Activated CD4-positive, alpha-beta T cell treated with anti-CD3 and anti-CD28 coated beads, Interleukin-2, amount 10 ng/mL, durations not matched to agents 7 days and 5 days (primary cell): ENCODE measurements around the gene ASCC1. TPM values are rescaled to one million over a fixed set of nuclear protein-coding genes. Genes with fewer than 3 reads are reported as not detected.

ENCODE experiments used
- CTCF ChIA-PET: fragments of 350-600 bp; sonication (Branson Sonifier 250); formaldehyde crosslinking; loops from one replicate; lab custom pipeline; 2021; ENCODE audit warnings: antibody characterized with exemption; lab: Charles Lee
- POLR2A ChIA-PET: fragments of 350-600 bp; sonication (Branson Sonifier 250); formaldehyde crosslinking; loops from one replicate; lab custom pipeline; 2021; ENCODE audit warnings: antibody characterized with exemption; lab: Charles Lee
- DNase-seq: peaks from one replicate; pipeline ENCODE4 v3.0.0-alpha.2; 2020
- H3K27ac Mint-ChIP-seq: one replicate; pipeline ENCODE4 v1.8.0; 2021; ENCODE audit warnings: mild to moderate bottlenecking, moderate library complexity, mixed read lengths
- H3K27me3 Mint-ChIP-seq: one replicate; pipeline ENCODE4 v1.8.0; 2021; ENCODE audit warnings: mixed read lengths
- H3K36me3 Mint-ChIP-seq: one replicate; pipeline ENCODE4 v1.8.0; 2021; ENCODE audit warnings: low read depth, mixed read lengths
- H3K4me1 Mint-ChIP-seq: one replicate; pipeline ENCODE4 v1.8.0; 2021; ENCODE audit warnings: mixed read lengths
- H3K4me3 Mint-ChIP-seq: one replicate; pipeline ENCODE4 v1.8.0; 2021; ENCODE audit warnings: mild to moderate bottlenecking, moderate library complexity, mixed read lengths
- H3K9me3 Mint-ChIP-seq: one replicate; pipeline ENCODE4 v1.8.0; 2021; ENCODE audit warnings: mixed read lengths
- total RNA-seq, 2 experiments: library from RNA; stranded (reverse); gene quantifications; one replicate each; pipeline ENCODE4 v1.2.3, GENCODE V29; 2021

Gene ASCC1
- total RNA-seq, 2 experiments from 2014 or later: 24.8 to 35.6 TPM

DNA sequence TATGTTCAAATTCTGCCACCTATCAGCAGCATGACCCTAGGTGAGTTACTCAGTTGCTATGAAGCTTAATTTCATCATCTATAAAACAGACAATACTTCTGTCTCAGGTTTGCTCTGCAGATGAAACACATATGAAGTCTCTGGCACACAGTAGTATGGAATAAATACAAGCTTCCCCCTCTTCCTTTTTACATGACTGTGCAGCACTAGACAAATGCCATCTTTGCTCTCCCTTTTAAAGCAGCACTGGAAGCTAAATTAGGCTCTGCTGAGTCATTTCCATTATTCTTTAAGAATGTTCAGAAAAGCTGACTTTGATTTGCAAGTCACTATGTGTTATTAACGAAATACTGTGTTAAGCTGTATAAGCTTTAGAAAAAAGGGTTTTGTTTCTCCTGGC, 40.9 kb downstream of the ASCC1 start:
- Mint-ChIP-seq H3K27me3 (no peaks in the 10 kb centered on the region), H3K4me3 (no peak overlapping the region), H3K27ac (no peak overlapping the region), H3K4me1 (peaks cover 12% of the 10 kb centered on the region), H3K36me3 (peaks cover 18% of the 10 kb centered on the region), H3K9me3 (no peaks in the 10 kb centered on the region)
- CTCF ChIA-PET: interaction anchor here (0.7 to 1.7 kb wide), 4 partner anchors 8 to 36 kb away, joined by 4 to 5 read pairs (median 4); no protein-coding TSS in a partner anchor
- DNase-seq: no peak
- POLR2A ChIA-PET: no interaction called here

DNA sequence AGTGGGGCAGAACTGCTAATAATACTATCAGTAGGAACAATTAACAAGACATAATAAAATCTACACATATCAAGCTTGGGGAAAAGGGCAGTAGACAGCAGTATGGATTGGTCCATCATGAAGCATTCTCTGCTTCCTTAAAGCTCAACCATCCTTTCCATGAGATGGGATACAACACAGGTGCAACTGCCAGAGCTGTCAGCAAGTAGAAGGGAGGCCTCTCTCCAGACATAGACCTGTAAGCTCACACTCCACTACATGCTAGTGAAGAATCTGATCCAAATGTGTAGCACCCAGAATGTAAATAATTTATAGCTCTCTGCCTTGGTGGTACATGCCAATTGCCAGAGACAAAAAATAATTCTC, 41.8 kb downstream of the ASCC1 start:
- H3K9me3 Mint-ChIP-seq: no peaks in the 10 kb centered on the region
- H3K36me3 Mint-ChIP-seq: peaks cover 19% of the 10 kb centered on the region
- POLR2A ChIA-PET: no interaction called here
- CTCF ChIA-PET: interaction anchor here (0.6 to 1.7 kb wide), 9 partner anchors 9 to 118 kb away, joined by 3 to 7 read pairs (median 4); no protein-coding TSS in a partner anchor
- H3K4me3 Mint-ChIP-seq: no peak overlapping the region
- H3K27ac Mint-ChIP-seq: no peak overlapping the region
- no peak for DNase-seq
- H3K27me3 Mint-ChIP-seq: no peaks in the 10 kb centered on the region
- peaks cover 12% of the 10 kb centered on the region for H3K4me1 Mint-ChIP-seq

DNA sequence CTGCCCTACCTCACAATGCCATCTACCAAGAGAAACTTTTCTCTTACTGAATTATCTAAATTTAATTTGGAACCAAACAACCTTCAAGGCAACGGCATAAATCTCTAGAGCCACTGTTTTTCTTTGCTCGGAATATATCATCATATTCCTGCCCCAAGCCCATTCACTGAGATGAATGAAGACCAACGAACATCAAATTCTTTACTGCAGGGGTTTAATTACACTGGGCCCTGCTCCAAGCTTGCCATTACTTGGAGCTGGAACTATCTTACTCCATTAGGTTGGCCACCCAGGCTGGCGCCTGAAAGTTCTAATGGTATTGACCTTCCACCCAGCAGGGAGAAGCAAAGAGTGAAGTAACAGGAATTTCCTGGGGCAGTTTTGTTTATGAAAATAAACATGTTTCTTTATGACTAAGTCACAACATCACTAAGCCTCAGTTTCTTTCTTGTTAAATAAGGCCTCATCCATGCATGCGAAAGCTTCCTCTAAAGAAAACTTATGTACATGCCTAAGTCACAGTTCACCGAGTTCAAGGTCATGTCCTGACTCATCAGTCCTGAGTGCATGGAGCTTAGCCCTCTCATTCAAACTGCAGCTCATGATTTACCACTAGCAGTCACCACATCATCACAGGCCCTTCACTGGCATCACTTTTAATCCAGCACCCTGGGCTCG, 42.3 kb downstream of the ASCC1 start:
- ChIA-PET CTCF (interaction anchor here (0.6 to 1.7 kb wide), 9 partner anchors 8 to 486 kb away, joined by 3 to 7 read pairs (median 4); no protein-coding TSS in a partner anchor), POLR2A (no interaction called here)
- Mint-ChIP-seq H3K4me3 (no peak overlapping the region), H3K4me1 (peaks cover 12% of the 10 kb centered on the region), H3K27ac (no peak overlapping the region), H3K36me3 (peaks cover 15% of the 10 kb centered on the region), H3K9me3 (no peaks in the 10 kb centered on the region), H3K27me3 (no peaks in the 10 kb centered on the region)
- no peak for DNase-seq

DNA sequence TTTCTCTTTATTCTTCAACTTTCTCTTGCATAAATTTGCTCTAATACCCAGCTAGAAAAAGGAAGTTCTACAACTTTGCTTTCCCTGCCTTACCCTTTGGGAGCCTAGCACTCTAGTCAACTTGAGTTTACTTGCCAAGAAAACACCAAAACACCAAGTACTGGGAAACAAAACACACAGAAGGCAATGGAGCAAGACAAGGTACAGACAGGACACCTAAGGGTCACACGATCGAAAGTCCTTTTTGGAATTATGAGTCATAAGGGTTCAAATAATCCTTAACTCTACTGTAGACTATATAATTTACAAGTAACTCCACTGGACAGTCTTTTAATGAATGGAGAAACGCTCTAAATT, 42.8 kb downstream of the ASCC1 start:
- no peak overlapping the region for H3K27ac Mint-ChIP-seq
- H3K4me3 Mint-ChIP-seq: no peak overlapping the region
- H3K9me3 Mint-ChIP-seq: no peaks in the 10 kb centered on the region
- H3K4me1 Mint-ChIP-seq: peaks cover 12% of the 10 kb centered on the region
- no peak for DNase-seq
- POLR2A ChIA-PET: no interaction called here
- CTCF ChIA-PET: interaction anchor here (1.3 kb wide), 1 partner anchor 17 kb away, joined by 4 read pairs; no protein-coding TSS in a partner anchor
- peaks cover 13% of the 10 kb centered on the region for H3K36me3 Mint-ChIP-seq
- H3K27me3 Mint-ChIP-seq: no peaks in the 10 kb centered on the region

DNA sequence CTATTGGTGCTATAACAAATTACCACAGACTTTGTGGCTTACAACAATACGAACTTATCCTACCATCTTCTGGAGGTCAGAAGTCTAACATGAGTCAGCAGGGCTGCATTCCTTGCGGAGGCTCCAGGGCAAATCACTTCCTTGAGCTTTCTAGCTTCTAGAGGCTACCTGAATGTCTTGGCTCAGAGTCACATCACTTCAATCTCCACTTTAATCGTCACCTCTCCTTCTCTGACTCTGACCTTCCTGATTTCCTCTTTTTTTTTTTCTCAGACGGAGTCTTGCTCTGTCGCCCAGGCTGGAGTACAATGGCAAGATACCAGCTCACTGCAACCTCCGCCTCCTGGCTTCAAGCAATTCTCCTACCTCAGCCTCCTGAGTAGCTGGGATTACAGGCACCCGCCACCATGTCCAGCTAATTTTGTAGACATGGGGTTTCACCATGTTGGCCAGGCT, 44.9 kb downstream of the ASCC1 start:
- Mint-ChIP-seq H3K4me3 (no peak overlapping the region), H3K36me3 (peaks cover 9% of the 10 kb centered on the region), H3K27ac (no peak overlapping the region), H3K27me3 (no peaks in the 10 kb centered on the region), H3K9me3 (no peaks in the 10 kb centered on the region), H3K4me1 (peaks cover 12% of the 10 kb centered on the region)
- no peak for DNase-seq
- POLR2A ChIA-PET: interaction anchor here (0.6 kb wide), 1 partner anchor 90 kb away, joined by 3 read pairs; no protein-coding TSS in a partner anchor
- CTCF ChIA-PET: no interaction called here

DNA sequence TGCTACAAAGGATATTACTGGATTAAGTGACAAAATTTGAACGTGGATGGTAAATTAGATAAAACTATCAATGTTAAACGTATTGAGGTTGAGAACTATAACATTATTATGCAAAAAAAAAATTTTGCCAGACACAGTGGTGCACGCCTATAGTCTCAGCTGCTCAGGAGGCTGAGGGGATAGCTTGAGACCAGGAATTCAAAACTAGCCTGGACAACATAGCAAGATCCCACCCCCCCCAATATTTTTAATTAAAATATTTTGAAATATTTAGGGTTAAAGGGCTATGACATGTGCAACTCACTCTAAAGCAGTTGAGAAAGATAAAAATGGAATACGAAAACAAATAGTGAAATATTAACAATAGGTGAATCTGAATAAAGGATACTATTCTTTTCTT, 45.3 kb downstream of the ASCC1 start:
- CTCF ChIA-PET: no interaction called here
- H3K4me1 Mint-ChIP-seq: peaks cover 12% of the 10 kb centered on the region
- peaks cover 9% of the 10 kb centered on the region for H3K36me3 Mint-ChIP-seq

DNA sequence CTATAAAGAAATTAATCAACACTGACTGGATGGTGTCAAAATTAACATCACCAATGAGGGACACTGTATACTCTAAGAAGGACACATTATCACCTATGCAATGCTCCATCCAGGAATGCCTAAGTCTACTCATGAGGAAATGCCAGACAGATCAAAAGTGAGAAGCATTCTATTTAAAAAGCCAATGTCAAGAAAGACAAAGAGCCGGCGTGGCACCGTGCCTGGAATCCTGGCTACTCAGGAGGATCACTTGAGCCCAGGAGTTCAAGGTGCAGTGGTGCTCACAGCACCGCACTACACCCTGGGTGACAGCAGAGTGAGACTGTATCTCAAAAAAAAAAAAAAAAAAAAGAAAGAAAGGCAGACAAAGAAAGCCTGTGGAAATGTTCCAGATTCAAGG, 45.8 kb downstream of the ASCC1 start:
- Mint-ChIP-seq H3K4me1 (peaks cover 15% of the 10 kb centered on the region), H3K4me3 (no peak overlapping the region), H3K9me3 (no peaks in the 10 kb centered on the region), H3K27ac (no peak overlapping the region), H3K27me3 (no peaks in the 10 kb centered on the region), H3K36me3 (peaks cover 9% of the 10 kb centered on the region)
- ChIA-PET CTCF (no interaction called here), POLR2A (no interaction called here)
- no peak for DNase-seq

More for the DNA sequence above, 45.3 kb downstream of the ASCC1 start:
- Mint-ChIP-seq H3K27ac (no peak overlapping the region), H3K9me3 (no peaks in the 10 kb centered on the region), H3K27me3 (no peaks in the 10 kb centered on the region), H3K4me3 (no peak overlapping the region)
- no peak for DNase-seq
- POLR2A ChIA-PET: no interaction called here

DNA sequence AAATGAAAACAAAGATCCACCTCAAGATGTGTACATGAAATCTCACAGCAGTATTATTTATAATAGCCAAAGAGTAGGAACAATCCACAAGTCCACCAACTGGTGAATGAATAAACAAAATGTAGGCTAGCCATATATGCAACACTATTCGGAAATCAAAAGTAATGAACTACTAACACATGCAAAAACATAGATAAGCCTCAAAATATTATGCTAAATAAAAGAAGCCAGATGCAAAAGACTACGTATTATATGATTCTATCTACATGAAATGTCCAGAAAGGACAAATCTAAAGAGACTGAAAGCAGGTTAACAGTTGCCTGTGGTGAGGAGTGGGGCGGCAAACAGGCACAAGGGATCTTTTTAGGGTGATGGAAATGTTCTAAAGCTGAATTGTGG, 49.0 kb downstream of the ASCC1 start:
- no peaks in the 10 kb centered on the region for H3K27me3 Mint-ChIP-seq
- H3K4me1 Mint-ChIP-seq: peaks cover 17% of the 10 kb centered on the region
- peaks cover 11% of the 10 kb centered on the region for H3K36me3 Mint-ChIP-seq
- H3K27ac Mint-ChIP-seq: no peak overlapping the region
- no peak overlapping the region for H3K4me3 Mint-ChIP-seq
- ChIA-PET CTCF (interaction anchor here (0.6 to 1.0 kb wide), 5 partner anchors 9 to 897 kb away, joined by 3 to 5 read pairs (median 3); no protein-coding TSS in a partner anchor), POLR2A (interaction anchor here (0.6 kb wide), 1 partner anchor 99 kb away, joined by 3 read pairs; no protein-coding TSS in a partner anchor)
- no peak for DNase-seq
- no peaks in the 10 kb centered on the region for H3K9me3 Mint-ChIP-seq

DNA sequence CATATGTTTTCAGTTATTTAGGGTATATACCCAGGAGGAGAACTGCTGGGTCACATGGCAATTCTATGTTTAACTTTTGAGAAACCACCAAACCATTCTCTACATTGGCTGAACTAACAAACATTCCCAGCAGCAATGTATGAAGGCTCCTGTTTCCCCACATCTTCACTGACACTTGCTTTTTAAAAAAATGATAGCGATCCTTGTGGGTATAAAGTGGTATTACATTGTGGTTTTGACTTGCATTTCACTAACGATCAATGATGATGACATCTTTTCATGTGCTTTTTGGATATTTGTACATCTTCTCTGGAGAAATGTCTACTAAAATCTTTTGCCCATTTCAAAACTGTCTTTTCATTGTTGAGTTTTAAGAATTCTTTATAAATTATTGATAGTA, 51.5 kb downstream of the ASCC1 start:
- no peak for DNase-seq
- POLR2A ChIA-PET: no interaction called here

DNA sequence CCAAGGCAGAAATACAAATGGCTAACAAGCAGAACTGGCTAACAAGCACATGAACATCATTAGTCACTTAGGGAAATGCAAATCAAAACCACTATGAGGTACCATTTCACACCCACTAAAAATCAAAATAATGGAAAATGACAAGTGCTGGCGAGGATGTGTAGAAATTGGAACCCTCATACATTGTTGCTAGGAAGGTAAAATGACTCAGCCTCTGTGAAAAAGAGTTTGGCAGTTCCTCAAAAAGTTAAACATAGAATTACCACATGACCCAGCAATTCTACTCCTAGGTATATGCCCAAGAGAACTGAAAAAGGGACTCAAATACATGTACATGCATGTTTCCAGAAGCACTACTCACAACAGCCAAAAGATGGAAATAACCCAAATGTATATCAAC, 53.1 kb downstream of the ASCC1 start:
- H3K4me3 Mint-ChIP-seq: no peak overlapping the region
- H3K27ac Mint-ChIP-seq: no peak overlapping the region

More for the DNA sequence above, 51.5 kb downstream of the ASCC1 start:
- H3K4me1 Mint-ChIP-seq: peaks cover 12% of the 10 kb centered on the region
- H3K27me3 Mint-ChIP-seq: no peaks in the 10 kb centered on the region
- CTCF ChIA-PET: interaction anchor here (1.1 kb wide), 1 partner anchor 11 kb away, joined by 4 read pairs; no protein-coding TSS in a partner anchor
- H3K4me3 Mint-ChIP-seq: no peak overlapping the region
- H3K27ac Mint-ChIP-seq: no peak overlapping the region
- H3K9me3 Mint-ChIP-seq: no peaks in the 10 kb centered on the region
- H3K36me3 Mint-ChIP-seq: peaks cover 19% of the 10 kb centered on the region

DNA sequence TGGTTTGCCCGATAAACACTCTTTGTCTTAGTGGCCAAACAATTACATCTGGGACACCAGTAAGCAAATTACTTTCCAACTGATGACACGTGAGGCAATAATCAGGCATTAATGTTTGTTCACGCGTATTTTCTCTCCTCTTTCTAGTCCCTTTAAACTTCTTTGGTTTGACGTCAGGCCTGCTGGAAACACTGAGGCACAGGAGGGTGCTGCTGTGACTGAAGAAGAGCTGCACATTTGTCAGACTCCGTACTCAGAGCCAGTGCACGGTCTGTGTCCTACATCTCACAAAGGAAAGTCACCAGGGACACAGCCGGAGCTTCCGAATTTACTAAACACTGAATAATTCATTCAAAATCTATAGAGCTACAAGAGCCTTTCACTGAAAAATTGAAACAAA, 57.9 kb downstream of the ASCC1 start:
- no peak overlapping the region for H3K27ac Mint-ChIP-seq
- no peak overlapping the region for H3K4me3 Mint-ChIP-seq
- ChIA-PET POLR2A (no interaction called here), CTCF (interaction anchor here (1.3 kb wide), 1 partner anchor 10 kb away, joined by 5 read pairs; no protein-coding TSS in a partner anchor)
- peaks cover 30% of the 10 kb centered on the region for H3K36me3 Mint-ChIP-seq
- H3K9me3 Mint-ChIP-seq: no peaks in the 10 kb centered on the region
- H3K27me3 Mint-ChIP-seq: no peaks in the 10 kb centered on the region
- no peak for DNase-seq
- H3K4me1 Mint-ChIP-seq: peaks cover 4% of the 10 kb centered on the region

More for the DNA sequence above, 53.1 kb downstream of the ASCC1 start:
- Mint-ChIP-seq H3K4me1 (peaks cover 12% of the 10 kb centered on the region), H3K36me3 (peaks cover 26% of the 10 kb centered on the region), H3K27me3 (no peaks in the 10 kb centered on the region), H3K9me3 (no peaks in the 10 kb centered on the region)
- ChIA-PET CTCF (no interaction called here), POLR2A (no interaction called here)
- DNase-seq: no peak

DNA sequence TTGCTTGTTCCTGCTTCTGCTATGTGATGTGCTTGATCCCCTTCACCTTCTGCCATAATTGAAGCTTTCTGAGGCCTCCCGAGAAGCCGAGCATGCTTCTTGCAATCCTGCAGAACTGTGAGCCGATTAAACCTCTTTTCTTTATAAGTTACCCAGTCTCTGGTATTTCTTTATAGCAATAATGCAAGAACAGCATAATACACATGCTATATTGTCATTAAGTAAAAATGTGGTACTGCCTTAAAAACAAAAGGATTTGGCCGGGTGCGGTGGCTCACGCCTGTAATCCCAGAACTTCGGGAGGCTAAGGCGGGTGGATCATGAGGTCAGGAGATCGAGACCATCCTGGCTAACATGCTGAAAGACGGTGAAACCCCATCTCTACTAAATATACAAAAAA, 59.9 kb downstream of the ASCC1 start:
- no peaks in the 10 kb centered on the region for H3K9me3 Mint-ChIP-seq
- H3K27ac Mint-ChIP-seq: no peak overlapping the region
- no peak for DNase-seq
- H3K4me3 Mint-ChIP-seq: no peak overlapping the region
- peaks cover 24% of the 10 kb centered on the region for H3K36me3 Mint-ChIP-seq
- CTCF ChIA-PET: interaction anchor here (0.7 to 1.7 kb wide), 2 partner anchors 18 to 23 kb away, joined by 3 to 4 read pairs; no protein-coding TSS in a partner anchor
- H3K4me1 Mint-ChIP-seq: no peaks in the 10 kb centered on the region
- POLR2A ChIA-PET: no interaction called here
- H3K27me3 Mint-ChIP-seq: no peaks in the 10 kb centered on the region

DNA sequence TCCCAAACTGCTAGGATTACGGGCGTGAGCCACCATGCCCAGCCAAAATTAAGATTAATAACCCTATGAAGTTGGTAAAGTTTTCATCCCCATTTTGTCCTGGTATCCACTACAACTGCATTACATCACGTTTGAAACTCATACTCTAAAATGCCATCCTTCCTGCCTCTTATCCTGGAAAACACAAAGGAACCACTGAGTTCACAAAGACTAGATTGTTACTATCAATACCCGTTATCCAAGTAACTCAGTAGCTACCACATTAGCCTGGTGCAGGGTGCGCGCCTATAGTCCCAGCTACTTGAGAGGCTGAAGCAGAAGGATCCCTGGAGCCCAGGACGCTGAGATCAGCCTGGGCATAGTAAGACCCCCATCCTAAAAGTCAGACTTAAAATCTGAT, 63.8 kb downstream of the ASCC1 start:
- no peak for DNase-seq
- CTCF ChIA-PET: no interaction called here
- no peak overlapping the region for H3K4me3 Mint-ChIP-seq
- POLR2A ChIA-PET: no interaction called here
- H3K27ac Mint-ChIP-seq: no peak overlapping the region
- peaks cover 6% of the 10 kb centered on the region for H3K4me1 Mint-ChIP-seq
- H3K9me3 Mint-ChIP-seq: no peaks in the 10 kb centered on the region
- no peaks in the 10 kb centered on the region for H3K27me3 Mint-ChIP-seq
- peaks cover 15% of the 10 kb centered on the region for H3K36me3 Mint-ChIP-seq
